HG02571 (cell line): ENCODE measurements around the gene EXOC2.
"Not testable (repeated sequence)": the region's sequence is repeated elsewhere in the genome, so short reads cannot be mapped to it uniquely, and the experiment has no call there.

Source experiments
- ATAC-seq: cut with Tn5 transposase; IDR thresholded peaks from one replicate; pipeline ENCODE4 v1.9.1; 2021; ENCODE audit warnings: mild to moderate bottlenecking, moderate library complexity; ENCODE audit not compliant: unreplicated experiment

EXOC2 gene

DNA sequence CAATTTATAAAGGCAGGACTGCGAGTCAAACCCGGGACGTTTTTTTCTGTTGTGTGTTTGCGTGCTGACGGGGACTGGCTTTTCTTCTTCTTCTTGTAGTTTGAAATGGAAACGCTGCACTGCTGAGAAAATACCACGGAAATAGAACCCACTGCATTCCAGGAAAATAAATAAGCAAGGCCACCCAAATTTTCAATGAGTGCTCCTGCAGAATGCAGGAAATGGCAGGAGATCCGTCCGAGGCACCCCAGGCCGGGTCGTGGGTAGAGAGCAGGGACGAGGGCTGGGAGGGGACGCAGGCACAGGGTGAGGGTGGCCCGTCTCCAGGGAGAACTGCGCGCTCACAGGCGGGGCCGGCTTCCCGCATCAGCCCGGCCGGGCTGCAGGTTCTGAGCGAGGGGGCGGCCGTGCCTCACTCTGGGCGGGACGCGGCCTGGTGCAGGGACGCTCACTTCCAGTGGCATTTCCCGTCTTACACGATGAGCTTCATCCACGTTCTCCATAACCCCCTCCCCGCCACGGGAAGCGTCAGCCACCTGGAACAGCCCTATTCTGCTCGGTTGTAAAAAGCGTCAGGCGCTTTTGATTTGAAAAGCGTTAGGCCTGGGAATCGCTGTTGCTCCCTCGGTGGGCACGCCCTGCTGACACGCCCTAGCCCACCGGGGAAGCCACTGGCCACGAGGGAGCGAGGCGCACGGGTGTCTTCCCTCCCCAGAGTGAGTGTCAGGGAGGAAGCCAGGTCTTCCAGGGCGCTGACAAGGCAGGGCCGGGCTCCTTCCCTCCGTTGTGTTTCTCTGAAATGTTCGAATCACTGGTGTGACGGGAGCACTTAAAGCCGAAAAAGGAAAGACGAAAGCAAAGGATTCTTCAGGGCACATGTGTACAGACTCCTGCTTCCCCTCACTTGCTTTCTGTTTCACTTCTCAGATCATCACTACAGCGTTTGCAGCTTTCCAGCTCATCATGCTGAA is 17.9 kb upstream of the EXOC2 start:
- ATAC-seq, result peak; percentile 79

DNA sequence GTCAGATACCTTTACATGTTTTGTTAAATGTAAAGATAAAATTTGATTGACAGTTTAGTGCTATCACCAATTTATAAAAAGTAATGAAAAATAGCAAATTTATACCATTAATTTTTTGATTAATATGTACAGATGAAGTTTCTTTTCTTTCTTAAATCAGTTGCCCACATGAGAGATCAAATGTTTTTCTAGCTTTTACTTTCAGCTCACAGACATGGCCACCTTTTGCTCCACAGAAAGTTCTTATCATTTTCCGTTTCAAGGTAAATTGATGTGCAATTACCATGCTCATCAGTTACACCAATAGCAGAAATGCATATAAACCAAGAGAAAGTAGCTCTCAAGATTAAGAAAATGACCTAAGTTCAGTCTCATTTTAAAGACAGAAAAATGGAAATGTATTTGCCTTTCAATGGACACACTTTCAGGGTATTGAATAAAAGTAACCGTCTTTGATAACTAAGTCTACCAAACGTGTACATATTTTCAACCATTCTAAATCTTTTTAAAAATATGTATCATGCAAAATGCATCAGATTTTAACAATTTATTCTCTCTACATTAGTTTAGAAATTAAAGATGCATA is 16.6 kb upstream of the EXOC2 start:
- ATAC-seq, result no peak

DNA sequence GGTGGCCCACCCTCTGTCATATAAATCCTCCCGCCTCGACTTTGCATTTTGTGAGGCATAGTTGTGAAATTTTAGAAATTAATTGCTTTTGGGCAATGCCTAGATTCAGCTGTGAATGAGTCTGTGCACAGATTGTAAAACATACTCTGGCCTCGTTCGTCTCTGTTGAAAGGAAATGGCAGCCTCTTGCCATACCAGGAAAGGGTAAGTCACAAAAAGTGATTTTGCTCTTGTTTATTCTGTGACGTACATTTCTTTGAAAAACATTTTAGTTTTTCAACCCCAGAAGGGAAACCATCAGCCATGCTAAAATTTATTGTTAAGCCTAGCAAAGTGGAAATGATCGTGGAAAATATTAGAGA is 15.3 kb upstream of the EXOC2 start:
- ATAC-seq, result no peak

DNA sequence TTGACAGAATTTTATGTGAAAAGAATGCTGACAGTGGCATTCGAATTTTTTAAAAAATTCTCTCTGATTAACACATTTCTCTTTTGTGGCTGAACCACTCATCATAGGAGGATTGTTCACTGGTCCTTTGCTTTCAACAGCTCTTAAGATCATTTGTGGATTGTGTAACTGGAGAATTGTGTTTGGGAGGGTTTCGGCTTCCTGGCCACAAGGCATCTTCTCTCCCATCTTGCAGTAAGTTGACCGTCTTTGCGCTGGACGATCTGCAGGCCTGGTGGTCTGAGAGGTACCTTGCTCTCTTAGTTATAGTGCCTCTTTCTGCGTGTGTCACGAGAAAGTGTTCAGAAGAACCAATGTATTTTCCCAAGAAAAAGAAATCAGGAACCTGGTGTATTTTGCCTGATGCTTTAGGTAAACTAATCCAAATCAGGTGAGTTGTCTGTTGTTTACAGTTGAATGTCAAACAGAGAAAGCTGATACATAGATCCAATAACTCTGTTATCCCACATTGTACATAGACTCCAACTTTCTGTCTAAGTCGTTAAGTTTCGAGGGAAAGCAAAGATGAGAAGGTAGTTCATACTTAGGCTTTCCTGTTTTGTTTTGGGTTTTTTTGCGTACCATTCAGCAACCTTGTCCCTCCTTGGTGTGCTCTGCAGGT is 14.8 kb upstream of the EXOC2 start:
- ATAC-seq, result no peak

DNA sequence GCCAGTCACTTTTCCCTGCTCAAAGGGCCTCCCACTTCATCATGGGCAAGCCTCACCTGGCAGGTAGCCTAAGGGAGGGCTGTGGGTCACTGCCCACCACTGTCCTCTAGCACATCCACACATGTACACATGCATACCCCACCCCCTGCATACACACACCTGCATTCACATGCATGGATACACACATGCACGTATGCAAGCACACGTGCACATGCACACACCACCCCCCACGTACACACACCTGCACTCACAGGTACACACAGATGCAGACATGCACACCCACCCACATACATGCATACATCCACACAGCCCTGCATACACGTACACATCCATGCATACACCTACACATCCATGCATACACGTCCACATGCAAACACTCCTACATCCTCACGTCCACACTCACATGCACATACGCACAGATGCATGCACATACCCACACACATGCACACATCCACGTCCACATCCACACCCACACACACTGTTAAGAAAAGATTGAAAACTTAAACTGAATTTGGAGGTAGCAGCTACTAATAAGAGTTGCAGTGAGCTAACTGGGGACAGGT is 14.0 kb upstream of the EXOC2 start:
- ATAC-seq, result no peak

DNA sequence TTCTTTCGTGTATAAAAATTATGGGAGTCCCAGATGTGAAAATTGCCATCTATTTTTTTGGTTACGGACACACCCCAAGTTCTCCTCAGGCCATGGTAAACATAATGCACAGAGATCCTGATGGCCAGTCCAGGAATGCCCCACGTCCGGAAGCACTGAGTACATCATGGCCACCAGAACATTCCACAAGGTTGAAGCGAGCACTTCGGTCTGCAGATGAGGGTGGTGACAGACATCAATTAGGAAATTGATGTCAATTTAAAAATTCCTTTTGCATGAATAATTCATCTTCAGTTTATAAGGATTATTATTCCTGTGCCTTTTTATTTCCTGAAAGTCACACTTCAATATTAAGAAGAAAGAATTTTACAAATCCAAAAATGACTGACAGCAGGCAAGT is 13.2 kb upstream of the EXOC2 start:
- ATAC-seq, result no peak

DNA sequence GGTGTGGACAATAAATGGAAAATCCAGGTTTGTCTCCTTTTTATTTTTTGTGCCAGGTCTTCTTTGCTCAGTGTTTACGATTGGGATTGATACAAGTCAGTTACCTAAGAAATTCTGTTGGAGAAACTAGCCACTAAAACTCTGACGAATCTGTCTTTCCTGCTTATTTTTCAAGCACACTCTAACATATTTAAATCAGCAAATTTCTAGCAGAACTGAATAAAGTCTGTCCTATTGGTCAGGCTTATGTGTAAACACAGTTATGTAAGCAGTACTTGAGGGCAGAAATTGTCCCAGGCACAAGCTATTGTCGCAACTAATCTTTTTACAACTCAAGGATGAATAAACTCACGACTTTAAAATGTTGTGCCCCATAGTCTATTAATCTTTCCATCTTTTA is 12.1 kb upstream of the EXOC2 start:
- no peak for ATAC-seq

DNA sequence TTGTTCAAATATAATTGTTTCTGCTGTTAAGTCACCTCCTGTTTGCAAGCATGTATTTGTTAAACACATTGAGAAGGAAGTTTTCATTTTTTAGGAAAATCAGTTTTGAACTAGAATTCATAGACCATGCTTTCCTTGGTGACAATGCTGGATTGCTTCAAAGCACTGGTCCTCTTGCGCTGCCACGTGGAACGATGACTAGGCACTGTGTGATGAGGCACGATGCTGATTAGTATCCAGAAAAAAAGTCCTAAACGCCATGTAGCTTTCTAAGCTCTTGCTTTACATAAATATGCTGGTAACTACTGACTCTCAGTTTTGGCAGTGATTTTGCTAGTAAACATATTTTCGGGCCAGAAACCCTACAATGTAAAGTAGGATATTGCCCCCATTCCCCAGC is 11.1 kb upstream of the EXOC2 start:
- no peak for ATAC-seq

DNA sequence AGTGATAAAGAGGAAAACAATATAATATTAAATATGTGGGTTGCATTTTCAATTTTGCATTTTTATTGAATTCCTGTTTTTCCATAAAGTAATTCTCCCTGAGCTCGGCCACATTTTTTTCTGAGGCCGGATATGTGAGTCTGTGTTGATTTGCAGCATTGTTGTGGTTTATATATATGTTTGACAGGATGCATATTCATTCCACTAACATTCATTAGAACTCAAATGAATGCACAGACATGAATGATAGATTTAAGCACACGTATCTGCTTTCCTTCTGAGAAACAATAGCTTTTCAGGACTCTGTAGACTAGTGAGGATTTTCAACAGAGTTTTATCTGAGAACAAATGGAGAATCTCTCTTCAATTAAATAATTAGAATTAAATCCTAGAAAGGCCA is 10.6 kb upstream of the EXOC2 start:
- no peak for ATAC-seq

DNA sequence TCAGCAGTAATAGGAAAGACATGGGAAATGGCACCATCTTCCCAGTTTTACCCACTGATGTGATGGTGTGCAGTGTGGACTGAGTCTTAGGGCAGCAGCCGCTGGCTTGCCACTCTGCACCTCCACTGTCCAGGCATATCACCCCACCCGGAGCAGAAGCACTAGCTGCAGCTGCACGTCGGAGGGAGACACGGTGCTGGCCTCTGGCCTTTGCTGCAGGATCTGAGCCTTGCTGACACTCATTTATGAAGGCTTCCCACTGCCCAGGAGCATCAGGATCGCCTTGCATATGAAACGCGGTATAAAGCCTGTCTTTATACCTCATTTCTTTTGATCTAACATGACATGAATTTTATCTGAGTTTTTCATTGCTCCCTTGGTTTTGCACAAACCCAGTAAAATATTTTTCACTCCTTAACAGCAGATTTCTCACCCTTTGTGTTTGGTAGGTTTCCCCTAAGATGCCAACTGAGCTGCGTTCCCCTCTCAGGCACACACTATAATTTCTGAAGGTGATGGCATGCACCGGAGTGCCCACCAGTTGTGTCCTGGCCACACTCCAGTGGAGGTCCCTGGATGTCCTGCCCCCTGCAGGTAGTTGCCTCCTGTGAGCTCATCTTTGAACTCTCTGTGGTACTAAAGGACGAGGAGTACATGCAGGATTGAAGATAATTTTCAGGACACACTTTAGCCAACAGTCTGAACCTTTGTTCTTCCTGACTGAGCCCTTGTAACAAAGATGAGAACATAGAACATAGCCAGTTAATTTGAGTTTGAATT is 9.0 kb upstream of the EXOC2 start:
- ATAC-seq, result no peak

DNA sequence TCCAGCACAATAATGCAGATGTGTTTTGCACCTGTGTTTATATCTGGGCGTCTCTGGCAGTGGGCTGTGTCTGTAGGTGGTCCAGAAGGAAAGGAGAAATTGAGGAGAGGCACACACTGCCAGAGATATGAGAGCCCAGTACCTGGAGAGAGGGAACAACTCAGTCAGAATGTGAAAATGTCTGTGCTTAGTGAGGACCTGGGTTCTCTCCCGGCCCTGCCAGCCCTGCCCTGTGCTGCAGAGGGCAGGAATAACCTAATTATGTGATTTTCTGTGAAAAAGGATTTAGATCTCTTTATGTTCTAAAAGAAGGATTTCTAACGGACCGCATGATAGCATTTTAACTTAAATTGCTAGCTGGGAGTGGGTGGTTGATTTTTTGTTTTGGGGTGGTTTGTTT is 8.3 kb upstream of the EXOC2 start:
- ATAC-seq, result no peak

DNA sequence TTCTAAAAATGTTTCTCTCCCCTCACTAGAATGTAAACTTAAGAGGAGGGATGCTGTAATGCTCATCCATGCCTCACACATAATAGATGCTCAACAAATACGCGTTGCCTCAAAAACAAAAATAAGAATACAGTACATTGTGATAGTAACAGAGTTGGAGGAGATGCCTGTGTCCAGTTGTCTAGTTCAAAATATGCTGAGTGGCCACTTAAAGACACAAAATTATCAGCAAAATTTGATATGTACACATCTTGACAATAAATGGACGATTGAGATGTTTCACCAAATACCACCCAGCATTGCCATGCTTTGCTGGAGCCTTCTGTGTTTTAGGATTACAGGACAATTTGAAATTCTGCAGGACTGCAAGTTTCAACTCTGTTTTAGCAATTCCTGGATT is 7.6 kb upstream of the EXOC2 start:
- no peak for ATAC-seq

DNA sequence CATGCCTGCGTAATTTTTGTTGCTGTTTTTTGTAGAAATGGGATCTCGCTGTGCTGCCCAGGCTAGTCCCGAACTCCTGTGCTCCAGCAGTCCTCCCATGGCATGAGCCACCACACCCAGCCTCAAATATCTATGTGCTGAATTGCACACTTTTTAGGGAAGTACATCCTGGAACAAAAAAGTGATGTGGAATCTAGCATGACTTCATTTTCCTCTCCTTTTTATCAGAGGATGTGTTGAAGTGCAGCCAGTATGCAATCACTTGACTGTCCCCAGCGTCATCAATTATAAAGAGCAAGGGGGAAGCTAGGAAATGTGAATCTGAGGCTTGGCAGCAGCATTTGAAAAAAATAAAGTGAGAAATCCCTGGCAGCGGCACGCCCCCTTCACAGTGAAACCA is 6.4 kb upstream of the EXOC2 start:
- ATAC-seq, result no peak

DNA sequence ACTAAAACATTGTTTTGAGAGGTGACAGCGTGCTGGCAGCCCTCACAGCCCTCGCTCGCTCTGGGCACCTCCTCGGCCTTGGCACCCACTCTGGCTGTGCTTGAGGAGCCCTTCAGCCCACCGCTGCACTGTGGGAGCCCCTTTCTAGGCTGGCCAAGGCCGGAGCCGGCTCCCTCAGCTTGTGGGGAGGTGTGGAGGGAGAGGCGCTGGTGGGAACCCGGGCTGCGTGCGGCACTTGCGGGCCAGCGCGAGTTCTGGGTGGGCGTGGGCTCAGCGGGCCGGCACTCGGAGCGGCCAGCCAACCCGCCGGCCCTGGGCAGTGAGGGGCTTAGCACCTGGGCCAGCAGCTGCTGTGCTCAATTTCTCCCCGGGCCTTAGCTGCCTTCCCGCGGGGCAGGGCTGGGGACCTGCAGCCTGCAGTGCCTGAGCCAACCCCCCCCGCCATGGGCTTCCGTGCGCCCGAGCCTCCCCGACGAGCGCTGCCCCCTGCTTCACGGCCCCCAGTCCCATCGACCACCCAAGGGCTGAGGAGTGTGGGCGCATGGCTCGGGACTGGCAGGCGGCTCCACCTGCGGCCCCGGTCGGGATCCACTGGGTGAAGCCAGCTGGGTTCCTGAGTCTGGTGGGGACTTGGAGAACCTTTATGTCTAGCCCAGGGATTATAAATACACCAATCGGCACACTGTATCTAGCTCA is 1.6 kb upstream of the EXOC2 start:
- ATAC-seq, result not testable (repeated sequence)

DNA sequence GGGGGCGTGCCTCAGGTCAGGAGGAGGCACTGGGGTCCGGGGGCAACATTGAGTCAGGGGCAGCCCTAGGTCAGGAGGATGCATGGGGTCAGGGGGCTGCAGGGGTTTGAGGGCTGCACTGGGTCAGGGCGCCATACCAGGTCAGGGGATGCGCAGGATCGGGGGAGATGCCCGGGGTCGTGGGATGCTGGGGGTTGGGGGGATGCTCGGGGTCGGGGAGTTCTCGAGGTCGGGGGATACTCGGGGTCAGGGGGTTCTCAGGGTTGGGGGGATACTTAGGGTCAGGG is 727 bp upstream of the EXOC2 start:
- ATAC-seq, result no peak

DNA sequence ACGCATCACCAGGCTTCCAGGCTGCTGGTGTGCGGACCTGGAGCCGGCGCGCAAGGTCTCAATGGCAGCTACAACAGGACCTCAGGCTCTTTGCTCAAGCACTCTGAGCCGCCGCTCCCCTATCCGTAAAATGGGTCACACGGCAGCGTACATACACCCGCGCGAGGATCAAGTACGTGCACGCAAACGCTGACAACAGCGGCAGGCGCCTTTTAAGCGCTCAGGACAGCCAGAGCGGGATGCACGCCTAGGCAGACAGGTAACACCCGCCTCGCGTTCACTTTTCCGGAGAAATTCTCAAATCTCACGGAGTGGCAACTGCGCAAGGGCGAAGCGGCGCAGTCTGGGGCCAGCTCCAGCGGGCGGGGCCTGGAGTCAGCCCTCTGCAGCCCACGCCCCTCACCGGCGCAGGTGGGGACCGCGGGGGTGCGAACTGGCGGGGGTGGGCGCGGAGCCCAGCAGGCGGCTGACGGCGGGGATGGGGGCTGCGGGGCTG is 535 bp downstream of the EXOC2 start:
- peak; percentile 70 for ATAC-seq

DNA sequence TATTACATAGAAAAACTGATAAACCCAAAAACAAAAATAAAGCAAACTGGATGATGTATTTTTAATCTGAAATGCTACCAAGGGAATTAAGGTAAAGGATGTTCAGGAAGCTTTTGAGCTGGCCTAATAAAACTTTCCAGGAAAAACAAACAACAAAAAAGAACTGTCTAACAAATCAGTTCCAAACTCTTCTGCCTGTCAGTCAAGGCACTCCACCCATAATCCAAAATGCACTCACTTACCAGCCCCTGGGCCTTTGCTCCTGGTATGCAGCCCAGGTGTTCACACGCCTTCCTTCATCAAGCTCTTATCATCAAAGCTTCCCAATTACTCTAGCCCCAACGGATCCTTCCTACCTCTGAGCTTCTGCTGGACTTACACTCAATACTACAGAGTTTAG is 3.7 kb downstream of the EXOC2 start:
- no peak for ATAC-seq

DNA sequence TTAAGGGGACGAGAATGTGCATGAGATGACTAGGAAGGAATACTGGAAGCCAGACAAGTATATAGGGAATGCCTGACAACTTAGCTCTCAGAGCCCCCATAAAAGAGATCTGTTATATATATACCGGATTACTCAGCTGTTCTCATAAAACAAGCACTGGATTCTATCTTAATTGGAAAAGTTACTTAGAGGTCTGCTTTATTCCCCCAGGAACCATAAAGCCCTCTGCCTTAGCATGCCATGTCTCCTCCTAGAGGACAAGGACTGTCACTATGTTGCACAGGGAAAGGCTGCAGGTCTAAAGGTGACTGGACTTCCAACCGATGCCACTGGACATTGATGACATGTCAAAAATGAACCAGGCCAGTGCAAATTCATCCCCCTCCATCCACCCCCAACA is 6.4 kb downstream of the EXOC2 start:
- no peak for ATAC-seq

DNA sequence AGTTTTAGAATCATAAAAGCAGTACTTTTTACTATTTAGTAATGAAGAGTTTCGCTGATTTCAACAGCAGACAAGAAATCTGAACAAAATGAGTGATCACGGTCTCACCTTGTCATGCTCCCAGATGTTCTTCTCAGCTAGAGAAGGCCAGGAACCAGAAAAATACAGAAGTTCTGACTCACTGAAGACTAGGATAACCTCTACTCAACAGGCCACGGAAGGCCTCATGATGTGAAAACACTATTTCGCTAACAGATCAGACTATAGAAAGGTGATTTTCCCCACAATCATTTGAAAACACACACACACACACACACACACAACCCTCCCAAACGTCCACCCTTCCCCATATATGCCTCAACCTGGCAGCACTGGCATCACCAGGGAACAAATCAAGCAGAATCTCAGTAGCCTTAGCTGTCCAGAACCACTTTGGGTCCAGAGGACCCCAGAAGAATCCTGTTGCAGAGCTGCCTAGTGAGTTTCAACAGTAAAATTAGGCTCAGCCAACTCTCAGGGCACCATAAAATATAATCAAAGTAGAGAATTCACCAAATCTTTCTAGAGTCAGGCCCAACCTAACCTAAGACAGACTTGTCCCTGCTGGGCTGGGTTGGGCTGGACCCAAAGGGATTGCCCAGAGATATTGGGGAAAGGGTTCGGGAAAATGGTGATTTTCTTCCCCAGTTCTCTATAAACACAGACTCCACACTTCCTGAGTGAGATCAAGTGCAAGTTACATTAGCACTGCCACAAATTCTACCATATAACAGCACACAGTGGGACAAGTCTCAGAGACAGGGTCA is 7.9 kb downstream of the EXOC2 start:
- ATAC-seq, result peak; percentile 84
